Spinal cord (tissue), 10 donors: ENCODE measurements around the gene SERP2. TPM values are rescaled to one million over a fixed set of nuclear protein-coding genes. Genes with fewer than 3 reads are reported as not detected.

Experiments used
- DNase-seq, 6 donors: peaks; one replicate each; pipeline versions ENCODE4 v3.0.0 to v3.0.0-alpha.2; 2013 to 2015; ENCODE audit warnings: low spot score in 6 of 6, low read depth in 4 of 6
- H3K27ac ChIP-seq: one replicate; pipeline ENCODE4 v1.5.1; 2013; ENCODE audit warnings: low read depth, low read length, control low read depth
- H3K27me3 ChIP-seq: one replicate; pipeline ENCODE4 v1.6.1; 2013; ENCODE audit warnings: low read length; ENCODE audit not compliant: control insufficient read depth, insufficient read depth
- H3K36me3 ChIP-seq: one replicate; pipeline ENCODE4 v1.6.1; 2013; ENCODE audit warnings: low read length; ENCODE audit not compliant: control insufficient read depth, insufficient read depth
- H3K4me1 ChIP-seq: one replicate; pipeline ENCODE4 v1.6.1; 2013; ENCODE audit warnings: low read length; ENCODE audit not compliant: control insufficient read depth, insufficient read depth
- H3K4me3 ChIP-seq: one replicate; pipeline ENCODE4 v1.5.1; 2013; ENCODE audit warnings: low read depth, low read length, control low read depth
- H3K9me3 ChIP-seq: one replicate; pipeline ENCODE4 v1.6.1; 2013; ENCODE audit warnings: low read length; ENCODE audit not compliant: control insufficient read depth, insufficient read depth
- WGBS: methylation state at CpG from one replicate; pipeline ENCODE4 v1.1.5; 2013; ENCODE audit warnings: missing lambda C conversion rate; ENCODE audit not compliant: insufficient coverage; 5-methylcytosine and 5-hydroxymethylcytosine counted together
- polyA plus RNA-seq, 2 donors: library from polyadenylated mRNA; unstranded; fragments of 120-200 nt; gene quantifications; one replicate each; pipeline ENCODE4 v1.2.1, GENCODE V29; 2013; ENCODE audit not compliant: insufficient read length in 2 of 2
- total RNA-seq, 2 donors: library from RNA; depleted of rRNA in 1 of 2; stranded (reverse); fragments of 120-200 nt in 1 of 2; fragments of >200 nt in 1 of 2; gene quantifications; one replicate each; pipeline versions ENCODE4 v1.2.3 to v1.2.4, GENCODE V29; 2013 to 2014
- donor health status: healthy.

Gene SERP2
- total and polyA plus RNA-seq, 4 donors: 24.9 to 49.9 (median 38.1) TPM

DNA sequence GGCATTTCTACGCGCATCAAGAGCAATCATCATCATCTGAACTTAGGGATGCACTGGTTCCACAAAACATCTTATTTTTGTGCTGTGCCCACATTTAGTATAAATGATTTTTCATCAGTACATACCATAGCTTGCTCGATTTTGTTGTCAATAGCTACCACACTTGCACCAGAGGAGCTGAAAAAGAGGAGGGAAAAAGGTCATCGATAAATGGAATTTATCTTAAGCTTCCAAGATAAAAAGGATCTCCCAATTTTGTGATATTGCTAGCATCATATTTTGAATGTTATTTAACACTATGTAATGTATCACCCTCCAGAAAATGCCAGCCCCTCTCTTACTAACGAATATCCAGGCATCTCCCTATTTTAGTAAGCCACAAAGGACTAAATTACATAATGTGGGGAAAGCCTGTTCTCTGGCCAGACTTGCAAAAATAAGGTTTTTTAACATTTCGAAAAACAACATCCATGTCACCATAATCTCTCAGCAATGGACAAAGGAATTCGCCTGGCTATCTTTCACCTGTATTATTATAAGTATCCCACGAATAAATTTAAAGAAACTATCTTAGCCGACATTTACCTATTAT is 62.4 kb downstream of the SERP2 start:
- peak overlapping the region; percentile 98 for H3K4me3 ChIP-seq
- 0% methylated on average over 2 of the region's 9 CpGs for WGBS
- no peaks in the 10 kb centered on the region for H3K27me3 ChIP-seq

DNA sequence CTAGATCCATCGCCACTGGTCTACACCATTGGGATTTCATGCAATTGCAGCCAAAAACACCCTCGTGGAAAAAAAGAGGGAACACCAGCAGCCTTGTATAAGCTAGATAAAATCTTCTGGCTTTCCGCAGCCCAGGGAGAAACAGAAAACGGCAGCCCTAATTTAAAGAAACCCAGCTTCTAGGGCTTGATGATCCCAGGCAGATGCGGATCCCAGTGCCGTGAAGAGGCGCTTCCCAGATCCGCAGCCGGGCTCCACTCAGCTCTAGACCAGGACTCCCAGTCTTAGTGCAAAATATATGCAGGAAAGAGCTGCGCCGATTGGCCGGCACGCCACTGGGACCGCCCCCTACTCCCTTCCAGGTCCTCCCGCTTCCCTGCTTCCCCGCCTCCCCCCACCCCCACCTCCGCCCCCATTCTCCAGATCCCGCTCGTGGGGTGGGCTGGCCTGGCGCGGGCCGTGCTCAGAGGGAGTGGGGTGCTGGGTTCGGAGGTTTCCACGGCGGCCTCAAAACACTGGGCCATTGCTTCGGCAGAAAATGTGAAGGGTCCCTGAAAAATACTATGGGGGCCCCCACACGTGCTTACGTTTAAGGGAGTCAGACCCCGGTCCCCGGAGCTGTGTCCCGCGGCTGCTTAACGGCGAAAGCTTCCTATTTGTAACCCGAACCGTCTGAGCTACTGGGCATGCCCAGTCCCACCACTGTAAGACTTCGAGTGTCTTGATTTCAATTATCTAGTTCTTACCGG is 63.1 kb downstream of the SERP2 start:
- peak; percentile 87 to 99 (median 92) for DNase-seq
- WGBS: 0% methylated on average over 22 of the region's 38 CpGs
- H3K27me3 ChIP-seq: no peaks in the 10 kb centered on the region
- peaks cover 8% of the 10 kb centered on the region for H3K36me3 ChIP-seq
- H3K27ac ChIP-seq: peak overlapping the region; percentile 99
- peak overlapping the region; percentile 98 for H3K4me3 ChIP-seq
- peaks cover 15% of the 10 kb centered on the region for H3K4me1 ChIP-seq
- no peaks in the 10 kb centered on the region for H3K9me3 ChIP-seq

More for the DNA sequence above, 62.4 kb downstream of the SERP2 start:
- H3K27ac ChIP-seq: peak overlapping the region; percentile 99
- peaks cover 8% of the 10 kb centered on the region for H3K36me3 ChIP-seq
- H3K4me1 ChIP-seq: peaks cover 15% of the 10 kb centered on the region
- no peak for DNase-seq
- no peaks in the 10 kb centered on the region for H3K9me3 ChIP-seq

DNA sequence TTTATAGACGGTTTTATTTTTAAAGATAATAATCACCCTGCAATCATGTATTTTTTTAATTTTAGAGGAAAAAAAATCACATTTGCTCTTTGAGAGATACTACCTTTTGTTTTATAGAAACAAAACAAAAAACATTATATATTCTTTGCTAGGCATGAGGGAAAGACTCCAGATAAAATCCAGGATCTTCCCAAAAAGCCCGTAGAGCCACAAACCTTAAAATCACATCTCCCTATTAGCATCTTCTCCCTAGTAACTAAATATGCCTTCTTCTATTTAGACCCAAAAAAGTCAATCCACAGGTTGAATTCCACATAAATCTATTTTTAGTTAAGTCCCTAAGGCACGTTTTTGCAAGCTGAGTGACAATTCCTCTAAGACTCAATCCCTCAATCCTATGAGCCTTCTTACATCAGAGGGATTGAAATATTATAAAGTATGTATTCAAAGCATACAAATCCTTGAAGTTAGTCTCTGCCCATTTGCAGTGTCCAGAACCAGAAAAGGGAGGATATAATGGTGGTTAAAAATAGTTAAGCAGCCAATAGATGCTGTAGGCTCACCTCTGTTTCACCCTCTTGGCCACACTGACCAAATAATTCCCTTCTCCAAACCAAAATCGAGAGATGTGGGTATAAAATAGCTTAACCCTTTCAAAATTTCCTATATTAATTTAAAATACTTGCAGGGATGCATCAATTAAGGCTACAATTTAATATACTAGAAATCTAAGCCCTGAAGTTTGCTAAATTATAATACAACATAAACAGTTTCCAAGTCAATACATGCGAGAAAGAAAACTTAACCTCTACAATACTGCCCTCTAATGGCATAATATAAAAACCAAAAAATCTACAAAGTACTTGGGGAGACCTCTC is 64.0 kb downstream of the SERP2 start:
- Histone ChIP-seq H3K36me3 (peaks cover 8% of the 10 kb centered on the region), H3K4me3 (peak overlapping the region; percentile 98), H3K4me1 (peaks cover 14% of the 10 kb centered on the region), H3K9me3 (no peaks in the 10 kb centered on the region), H3K27ac (peak overlapping the region; percentile 94), H3K27me3 (no peaks in the 10 kb centered on the region)
- peak in 3 of 6 donors; percentile 61 to 90 (median 81) for DNase-seq
- 0% methylated on average over 1 of the region's 5 CpGs for WGBS

DNA sequence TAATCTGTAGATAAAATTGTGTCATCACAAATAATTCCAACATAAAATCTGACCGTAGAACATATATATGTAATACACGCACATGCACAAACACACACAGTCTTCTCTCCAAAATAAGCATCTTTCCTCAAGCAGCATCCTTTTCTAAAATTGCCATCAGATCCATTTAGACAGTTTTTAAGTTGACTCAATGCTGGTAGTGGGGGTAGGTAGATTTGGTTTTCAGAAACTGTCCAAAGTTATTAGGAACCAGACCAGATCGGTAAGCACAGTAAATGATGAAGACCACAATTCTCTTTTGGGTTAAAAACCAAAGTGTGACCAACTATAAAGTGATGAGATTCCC is 64.6 kb downstream of the SERP2 start:
- no CpG with 5 or more reads among the region's 3 CpGs for WGBS
- H3K36me3 ChIP-seq: peaks cover 8% of the 10 kb centered on the region

DNA sequence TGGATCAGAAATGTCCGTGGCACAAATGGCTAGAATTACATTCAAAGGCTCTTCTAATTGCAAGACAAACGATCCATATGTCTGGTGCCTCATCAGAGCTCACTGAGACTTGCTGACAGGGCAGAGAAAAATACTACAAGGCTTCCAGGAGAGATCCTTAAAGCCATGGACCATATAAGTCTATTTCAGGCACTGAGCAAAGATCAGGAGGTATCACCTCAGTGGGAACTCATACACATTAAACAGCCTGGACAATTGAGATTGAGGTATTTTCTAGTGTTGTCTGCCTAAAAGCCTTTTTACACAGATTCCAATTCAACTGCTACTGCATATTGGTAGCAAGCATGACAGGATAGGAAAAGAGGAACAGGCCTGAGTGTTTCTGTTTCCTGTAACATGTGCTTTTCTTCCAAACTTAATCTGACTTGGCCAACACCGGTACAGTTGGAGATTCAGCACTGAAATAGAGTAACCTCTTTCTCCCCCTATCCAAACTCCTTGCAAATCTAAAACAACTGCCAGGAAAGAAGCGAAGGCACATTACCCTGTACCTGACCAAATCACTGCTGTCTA is 65.9 kb downstream of the SERP2 start:
- Histone ChIP-seq H3K9me3 (no peaks in the 10 kb centered on the region), H3K4me1 (peaks cover 6% of the 10 kb centered on the region), H3K27ac (no peak overlapping the region), H3K36me3 (peaks cover 1% of the 10 kb centered on the region), H3K27me3 (no peaks in the 10 kb centered on the region), H3K4me3 (no peak overlapping the region)
- WGBS: 48% methylated on average over 3 of the region's 4 CpGs
- DNase-seq: no peak

More for the DNA sequence above, 64.6 kb downstream of the SERP2 start:
- Histone ChIP-seq H3K27ac (no peak overlapping the region), H3K9me3 (no peaks in the 10 kb centered on the region), H3K4me1 (peaks cover 12% of the 10 kb centered on the region), H3K27me3 (no peaks in the 10 kb centered on the region), H3K4me3 (no peak overlapping the region)
- no peak for DNase-seq

DNA sequence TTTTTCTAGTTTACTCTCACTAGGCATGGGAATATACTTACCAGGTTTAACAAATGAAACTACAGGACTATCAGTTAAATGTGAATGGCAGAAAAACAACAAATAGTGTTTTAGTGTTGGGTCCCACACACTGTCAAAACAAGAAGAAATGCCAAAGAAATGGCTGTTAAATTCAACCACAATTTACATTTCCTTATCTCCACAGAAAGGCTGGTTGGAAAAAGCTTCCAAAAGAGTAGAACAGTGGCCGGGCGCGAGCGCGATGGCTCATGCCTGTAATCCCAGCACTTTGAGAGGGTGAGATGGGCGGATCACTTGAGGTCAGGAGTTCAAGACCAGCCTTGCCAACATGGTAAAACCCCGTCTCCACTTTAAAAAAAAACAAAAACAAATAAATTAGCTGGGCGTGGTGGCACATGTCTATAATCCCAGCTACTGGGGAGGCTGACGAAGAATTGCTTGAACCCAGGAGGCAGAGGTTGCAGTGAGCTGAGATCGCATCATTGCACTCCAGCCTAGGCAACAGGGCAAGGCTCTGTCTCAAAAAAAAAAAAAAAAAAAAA is 66.5 kb downstream of the SERP2 start:
- 83% methylated on average over 7 of the region's 10 CpGs for WGBS
- Histone ChIP-seq H3K9me3 (no peaks in the 10 kb centered on the region), H3K4me1 (peaks cover 4% of the 10 kb centered on the region), H3K36me3 (no peaks in the 10 kb centered on the region), H3K27me3 (no peaks in the 10 kb centered on the region), H3K27ac (no peak overlapping the region), H3K4me3 (no peak overlapping the region)
- DNase-seq: no peak

Other genes with a start within 250 kb of the SERP2 start
- 100 to 1,000 TPM; 247 to 349 TPM for gene TSC22D1, start 202.5 kb downstream of the SERP2 start, total RNA-seq
- 100 to 1,000 TPM; 267 to 315 TPM for gene TSC22D1, start 202.5 kb downstream of the SERP2 start, polyA plus RNA-seq